ENCODE data around the gene TRAM2. TPM values are rescaled to one million over a fixed set of nuclear protein-coding genes. Genes with fewer than 3 reads are reported as not detected.

The TRAM2 gene
- total and polyA plus RNA-seq, 2 donors from 2014 or later = 4.5 to 20.7 TPM

DNA sequence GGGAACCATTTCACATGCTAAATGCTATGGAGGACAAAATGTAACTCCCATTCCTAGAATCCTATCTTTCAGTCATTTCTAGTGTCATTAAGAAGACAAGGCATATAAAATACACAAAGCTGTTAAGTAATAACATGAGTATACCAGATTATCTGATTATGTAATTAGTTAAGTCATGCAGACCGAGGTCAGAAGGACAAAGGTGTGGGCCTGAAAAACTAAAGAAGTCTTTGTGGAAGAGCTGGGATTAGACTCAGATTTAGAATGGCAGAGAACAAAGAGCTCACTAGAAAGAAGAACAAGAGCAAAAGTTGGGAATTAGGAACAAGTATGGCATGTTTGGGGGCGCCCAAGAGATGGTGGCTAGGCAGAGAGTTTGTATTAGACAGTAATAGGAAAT, 119.8 kb downstream of the TRAM2 start:
- Histone ChIP-seq H3K27me3 (ENCODE audit: control insufficient read depth, insufficient read depth, low read length) (no peaks in the 10 kb centered on the region), H3K4me3 (ENCODE audit: low read length in 3 of 3) (no peak overlapping the region), H3K9ac (ENCODE audit: low read length in 3 of 3) (no peak overlapping the region), H3K9me3 (ENCODE audit: control insufficient read depth in 2 of 3, insufficient read depth in 1 of 3, low read length in 3 of 3) (no peaks in the 10 kb centered on the region), H3K4me1 (ENCODE audit: control insufficient read depth in 2 of 3, insufficient read depth in 2 of 3, low read depth in 1 of 3, low read length in 3 of 3) (no peaks in the 10 kb centered on the region), H3K27ac (ENCODE audit: low read depth in 2 of 2, low read length in 2 of 2) (no peak overlapping the region), H3K36me3 (ENCODE audit: control insufficient read depth in 2 of 3, insufficient read depth in 3 of 3, low read length in 3 of 3) (no peaks in the 10 kb centered on the region)
- FAIRE-seq = no peak
- DNase-seq = no peak
- intact Hi-C loops (cut with DNase I) = no loop called here
- TF ChIP-seq, protein P1, sequence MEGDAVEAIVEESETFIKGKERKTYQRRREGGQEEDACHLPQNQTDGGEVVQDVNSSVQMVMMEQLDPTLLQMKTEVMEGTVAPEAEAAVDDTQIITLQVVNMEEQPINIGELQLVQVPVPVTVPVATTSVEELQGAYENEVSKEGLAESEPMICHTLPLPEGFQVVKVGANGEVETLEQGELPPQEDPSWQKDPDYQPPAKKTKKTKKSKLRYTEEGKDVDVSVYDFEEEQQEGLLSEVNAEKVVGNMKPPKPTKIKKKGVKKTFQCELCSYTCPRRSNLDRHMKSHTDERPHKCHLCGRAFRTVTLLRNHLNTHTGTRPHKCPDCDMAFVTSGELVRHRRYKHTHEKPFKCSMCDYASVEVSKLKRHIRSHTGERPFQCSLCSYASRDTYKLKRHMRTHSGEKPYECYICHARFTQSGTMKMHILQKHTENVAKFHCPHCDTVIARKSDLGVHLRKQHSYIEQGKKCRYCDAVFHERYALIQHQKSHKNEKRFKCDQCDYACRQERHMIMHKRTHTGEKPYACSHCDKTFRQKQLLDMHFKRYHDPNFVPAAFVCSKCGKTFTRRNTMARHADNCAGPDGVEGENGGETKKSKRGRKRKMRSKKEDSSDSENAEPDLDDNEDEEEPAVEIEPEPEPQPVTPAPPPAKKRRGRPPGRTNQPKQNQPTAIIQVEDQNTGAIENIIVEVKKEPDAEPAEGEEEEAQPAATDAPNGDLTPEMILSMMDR (IDR thresholded peaks at IDR 0.05; ENCODE audit: borderline replicate concordance, extremely low read depth, insufficient read depth) = no peak

DNA sequence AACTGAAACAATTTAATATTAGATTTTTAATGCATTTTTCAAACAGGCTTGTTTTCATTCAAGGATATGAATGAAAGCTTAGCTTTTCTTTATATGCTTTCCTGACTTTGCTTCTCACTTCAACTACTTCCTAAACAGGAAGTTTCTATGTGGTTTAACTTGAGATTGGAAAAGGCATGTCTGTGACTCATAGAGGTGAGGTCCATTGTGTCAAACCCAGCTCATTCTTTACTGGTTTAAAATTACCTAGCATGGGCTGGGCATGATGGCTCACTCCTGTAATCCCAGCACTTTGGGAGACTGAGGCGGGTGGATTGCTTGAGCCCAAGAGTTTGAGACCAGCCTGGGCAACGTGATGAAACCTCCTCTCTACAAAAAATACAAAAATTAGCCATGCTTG, 122.3 kb downstream of the TRAM2 start:
- no peak overlapping the region for H3K9ac ChIP-seq (ENCODE audit: low read length in 3 of 3)
- DNase-seq (no peak), FAIRE-seq (no peak)
- no peaks in the 10 kb centered on the region for H3K9me3 ChIP-seq (ENCODE audit: control insufficient read depth in 2 of 3, insufficient read depth in 1 of 3, low read length in 3 of 3)
- H3K36me3 ChIP-seq (ENCODE audit: control insufficient read depth in 2 of 3, insufficient read depth in 3 of 3, low read length in 3 of 3) = no peaks in the 10 kb centered on the region
- H3K27ac ChIP-seq (ENCODE audit: low read depth in 2 of 2, low read length in 2 of 2) = no peak overlapping the region
- H3K27me3 ChIP-seq (ENCODE audit: control insufficient read depth, insufficient read depth, low read length) = no peaks in the 10 kb centered on the region
- TF ChIP-seq, protein P1 (IDR thresholded peaks at IDR 0.05; ENCODE audit: borderline replicate concordance, extremely low read depth, insufficient read depth) = no peak
- intact Hi-C loops (cut with DNase I) = no loop called here
- no peak overlapping the region for H3K4me3 ChIP-seq (ENCODE audit: low read length in 3 of 3)
- no peaks in the 10 kb centered on the region for H3K4me1 ChIP-seq (ENCODE audit: control insufficient read depth in 2 of 3, insufficient read depth in 2 of 3, low read depth in 1 of 3, low read length in 3 of 3)

Other genes with a start within 250 kb of the TRAM2 start
- gene PAQR8, start 214.9 kb downstream of the TRAM2 start, total RNA-seq = 7.5 TPM
- gene PAQR8, start 214.9 kb downstream of the TRAM2 start, polyA plus RNA-seq (ENCODE audit: insufficient read depth, low read depth, low replicate concordance) = 5.9 TPM
- gene EFHC1, start 156.7 kb downstream of the TRAM2 start, total RNA-seq = 33.9 TPM
- 25.4 TPM for gene EFHC1, start 156.7 kb downstream of the TRAM2 start, polyA plus RNA-seq (ENCODE audit: insufficient read depth, low read depth, low replicate concordance)
- gene TMEM14A, start 94.1 kb upstream of the TRAM2 start, total RNA-seq = 23.8 TPM
- gene TMEM14A, start 94.1 kb upstream of the TRAM2 start, polyA plus RNA-seq (ENCODE audit: insufficient read depth, low read depth, low replicate concordance) = 48.8 TPM
- 0.28 TPM for gene GSTA2, start 186.4 kb upstream of the TRAM2 start, total RNA-seq
- gene GSTA2, start 186.4 kb upstream of the TRAM2 start, polyA plus RNA-seq (ENCODE audit: insufficient read depth, low read depth, low replicate concordance) = 133 TPM
- gene GSTA1, start 226.8 kb upstream of the TRAM2 start, total RNA-seq = 1.3 TPM
- gene GSTA1, start 226.8 kb upstream of the TRAM2 start, polyA plus RNA-seq (ENCODE audit: insufficient read depth, low read depth, low replicate concordance) = 725 TPM